Measurements from ENCODE around the gene ANKDD1A.

ANKDD1A gene

DNA sequence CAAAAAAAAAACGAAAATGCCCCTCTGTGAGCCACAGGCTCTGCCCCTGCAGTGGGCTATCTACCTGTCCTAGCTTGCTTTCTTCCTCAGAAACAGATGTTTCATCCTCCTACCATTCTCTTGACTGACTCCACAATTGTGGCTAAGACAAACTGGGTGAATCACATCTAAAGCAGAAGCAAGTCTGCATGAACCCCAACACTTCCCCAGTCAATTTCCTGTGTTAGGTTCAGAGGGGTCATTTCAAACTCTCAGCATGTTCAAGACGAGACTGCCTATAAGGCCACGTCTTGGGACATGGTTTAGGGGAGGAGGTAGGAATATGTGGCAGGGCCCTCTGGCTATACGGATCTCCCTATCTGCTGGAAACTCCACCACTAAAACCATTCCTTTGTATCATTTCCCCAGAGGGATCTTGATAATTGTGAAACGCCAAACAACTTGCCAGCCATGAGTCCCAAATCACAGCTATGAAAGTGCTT, 28.6 kb upstream of the ANKDD1A start:
- Mint-ChIP-seq H3K9me3 (no peaks in the 10 kb centered on the region), H3K4me1 (peaks cover 11% of the 10 kb centered on the region), H3K27ac (no peak overlapping the region), H3K36me3 (ENCODE audit: low read depth) (no peaks in the 10 kb centered on the region), H3K4me3 (no peak overlapping the region), H3K27me3 (ENCODE audit: low read depth) (peaks cover 3% of the 10 kb centered on the region)
- TF ChIP-seq, protein P1, sequence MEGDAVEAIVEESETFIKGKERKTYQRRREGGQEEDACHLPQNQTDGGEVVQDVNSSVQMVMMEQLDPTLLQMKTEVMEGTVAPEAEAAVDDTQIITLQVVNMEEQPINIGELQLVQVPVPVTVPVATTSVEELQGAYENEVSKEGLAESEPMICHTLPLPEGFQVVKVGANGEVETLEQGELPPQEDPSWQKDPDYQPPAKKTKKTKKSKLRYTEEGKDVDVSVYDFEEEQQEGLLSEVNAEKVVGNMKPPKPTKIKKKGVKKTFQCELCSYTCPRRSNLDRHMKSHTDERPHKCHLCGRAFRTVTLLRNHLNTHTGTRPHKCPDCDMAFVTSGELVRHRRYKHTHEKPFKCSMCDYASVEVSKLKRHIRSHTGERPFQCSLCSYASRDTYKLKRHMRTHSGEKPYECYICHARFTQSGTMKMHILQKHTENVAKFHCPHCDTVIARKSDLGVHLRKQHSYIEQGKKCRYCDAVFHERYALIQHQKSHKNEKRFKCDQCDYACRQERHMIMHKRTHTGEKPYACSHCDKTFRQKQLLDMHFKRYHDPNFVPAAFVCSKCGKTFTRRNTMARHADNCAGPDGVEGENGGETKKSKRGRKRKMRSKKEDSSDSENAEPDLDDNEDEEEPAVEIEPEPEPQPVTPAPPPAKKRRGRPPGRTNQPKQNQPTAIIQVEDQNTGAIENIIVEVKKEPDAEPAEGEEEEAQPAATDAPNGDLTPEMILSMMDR (IDR thresholded peaks at IDR 0.05; ENCODE audit: unreplicated experiment in 3 of 3) = no peak

DNA sequence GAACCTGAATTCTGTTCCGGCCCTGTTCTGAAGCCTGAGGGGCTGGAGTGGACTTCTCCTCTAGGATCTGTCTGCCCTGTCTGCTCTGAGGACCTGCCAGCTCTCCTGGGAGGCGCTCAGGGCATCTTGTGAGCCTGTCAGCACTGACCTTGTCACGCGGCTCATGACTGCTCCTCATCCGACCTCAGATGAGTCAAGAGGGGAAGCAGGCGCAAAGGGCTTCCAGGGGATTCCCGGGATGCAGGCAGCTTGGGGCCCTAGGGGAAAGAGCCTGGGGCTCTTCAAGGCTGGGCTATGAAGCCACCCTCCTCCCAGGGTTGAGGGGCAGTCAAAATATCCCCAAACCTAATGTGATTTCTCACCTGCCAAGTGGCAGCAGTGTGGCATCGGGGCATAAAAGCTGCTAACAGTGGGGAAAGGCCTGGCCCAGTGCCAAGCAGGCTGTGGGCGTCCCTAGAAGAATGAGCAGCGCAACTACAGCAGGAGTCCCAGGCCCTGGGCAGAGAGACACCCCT, 27.6 kb upstream of the ANKDD1A start:
- no peak overlapping the region for H3K27ac Mint-ChIP-seq
- no peaks in the 10 kb centered on the region for H3K36me3 Mint-ChIP-seq (ENCODE audit: low read depth)
- no peaks in the 10 kb centered on the region for H3K9me3 Mint-ChIP-seq
- H3K4me3 Mint-ChIP-seq = no peak overlapping the region
- H3K27me3 Mint-ChIP-seq (ENCODE audit: low read depth) = peaks cover 3% of the 10 kb centered on the region
- TF ChIP-seq, protein P1 (IDR thresholded peaks at IDR 0.05; ENCODE audit: unreplicated experiment in 3 of 3) = no peak
- H3K4me1 Mint-ChIP-seq = peaks cover 11% of the 10 kb centered on the region

DNA sequence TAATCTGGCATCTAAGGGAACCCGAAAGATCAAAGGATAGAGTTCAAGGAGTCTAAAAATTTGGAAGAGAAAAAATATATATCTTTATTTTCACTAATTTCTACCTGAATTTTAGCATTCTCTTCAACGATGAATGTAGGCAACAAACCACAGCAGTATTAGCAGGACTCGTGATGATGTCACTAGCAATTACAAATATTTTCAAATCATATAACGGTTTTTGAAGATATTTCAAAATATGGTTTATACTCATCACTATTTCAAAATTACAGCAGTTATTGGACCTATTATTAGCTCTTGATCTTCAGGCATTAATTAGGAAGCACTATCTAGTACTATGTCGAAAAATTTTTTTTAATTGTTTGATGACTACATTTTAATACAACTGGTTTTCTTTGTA, 27.0 kb upstream of the ANKDD1A start:
- no peaks in the 10 kb centered on the region for H3K36me3 Mint-ChIP-seq (ENCODE audit: low read depth)
- no peak overlapping the region for H3K27ac Mint-ChIP-seq
- H3K4me3 Mint-ChIP-seq = no peak overlapping the region
- H3K4me1 Mint-ChIP-seq = peaks cover 11% of the 10 kb centered on the region
- no peaks in the 10 kb centered on the region for H3K9me3 Mint-ChIP-seq
- TF ChIP-seq, protein P1 (IDR thresholded peaks at IDR 0.05; ENCODE audit: unreplicated experiment in 3 of 3) = no peak
- H3K27me3 Mint-ChIP-seq (ENCODE audit: low read depth) = peaks cover 3% of the 10 kb centered on the region

DNA sequence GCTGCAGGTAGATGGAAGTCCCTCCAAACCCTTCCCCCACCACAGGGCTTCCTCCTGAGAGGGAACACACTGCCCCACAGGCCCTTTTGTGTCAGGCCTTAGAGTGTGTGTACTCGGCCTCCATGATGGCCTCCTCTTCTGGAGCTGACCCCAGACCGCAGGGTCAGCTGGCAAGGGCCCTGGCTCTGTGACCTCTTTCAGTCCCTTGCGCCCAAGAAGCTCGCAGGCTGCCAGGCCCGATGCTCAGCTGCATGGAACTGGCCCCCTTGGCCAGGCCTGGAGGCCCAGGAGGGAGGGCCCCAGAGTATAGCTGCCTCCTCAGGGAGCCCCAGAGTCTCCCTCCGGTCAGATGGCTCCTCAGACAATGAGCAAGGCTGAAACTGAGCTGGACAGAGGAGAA, 23.4 kb upstream of the ANKDD1A start:
- Mint-ChIP-seq H3K27me3 (ENCODE audit: low read depth) (no peaks in the 10 kb centered on the region), H3K9me3 (no peaks in the 10 kb centered on the region), H3K36me3 (ENCODE audit: low read depth) (no peaks in the 10 kb centered on the region), H3K27ac (no peak overlapping the region), H3K4me1 (peaks cover 19% of the 10 kb centered on the region), H3K4me3 (no peak overlapping the region)
- TF ChIP-seq, protein P1 (IDR thresholded peaks at IDR 0.05; ENCODE audit: unreplicated experiment in 3 of 3) = no peak

DNA sequence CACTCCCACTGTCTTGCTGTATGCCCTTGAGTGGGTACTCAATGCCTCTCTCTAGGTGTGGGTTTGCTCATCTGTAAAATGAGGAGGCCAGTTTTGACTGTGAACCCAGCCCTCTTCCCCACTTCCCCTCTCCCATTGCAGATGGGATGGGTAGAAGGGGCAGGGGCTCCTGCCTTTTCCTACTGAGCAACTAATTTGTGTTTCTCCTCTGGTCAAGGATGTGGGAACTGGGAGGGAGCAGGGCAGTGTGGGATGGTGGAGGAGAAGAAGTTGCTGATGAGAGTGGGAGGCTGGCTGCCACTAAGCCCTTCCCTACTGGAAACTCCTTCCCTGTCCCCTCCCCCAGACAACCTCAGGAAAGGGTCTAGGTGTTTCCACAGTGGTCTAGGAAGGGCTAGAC, 20.1 kb upstream of the ANKDD1A start:
- peaks cover 38% of the 10 kb centered on the region for H3K4me1 Mint-ChIP-seq
- no peaks in the 10 kb centered on the region for H3K9me3 Mint-ChIP-seq
- H3K4me3 Mint-ChIP-seq = no peak overlapping the region
- H3K36me3 Mint-ChIP-seq (ENCODE audit: low read depth) = no peaks in the 10 kb centered on the region
- peak overlapping the region; percentile 56 to 98 (median 91) for H3K27ac Mint-ChIP-seq
- TF ChIP-seq, protein P1 (IDR thresholded peaks at IDR 0.05; ENCODE audit: unreplicated experiment in 3 of 3) = no peak
- no peaks in the 10 kb centered on the region for H3K27me3 Mint-ChIP-seq (ENCODE audit: low read depth)

DNA sequence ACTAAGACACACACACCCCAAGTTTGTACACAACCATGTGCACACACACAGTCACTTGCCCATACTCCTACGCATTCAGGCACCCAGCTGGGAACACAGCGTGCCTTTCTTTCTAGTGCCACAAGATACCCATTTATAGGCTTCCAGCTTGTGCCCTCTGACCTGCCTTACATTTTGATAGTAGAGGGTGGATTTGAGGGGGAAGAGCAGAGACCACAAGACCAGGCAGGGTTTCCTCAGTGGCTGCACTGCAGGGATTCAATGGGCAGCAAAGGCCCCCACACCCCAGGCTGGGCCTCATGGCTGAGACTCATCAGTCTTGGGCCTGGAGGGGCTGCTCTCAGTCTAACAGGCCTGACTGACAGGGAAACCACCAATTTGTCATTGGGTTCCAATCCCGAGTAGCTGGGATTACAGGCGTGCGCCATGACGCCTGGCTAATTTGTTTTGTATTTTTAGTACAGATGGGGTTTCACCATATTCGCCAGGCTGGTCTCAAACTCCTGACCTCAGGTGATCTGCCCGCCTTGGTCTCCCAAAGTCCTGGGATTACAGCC, 18.8 kb upstream of the ANKDD1A start:
- H3K4me3 Mint-ChIP-seq = peak overlapping the region in 2 of 3 experiments; percentile 19 to 26
- TF ChIP-seq, protein P1 (IDR thresholded peaks at IDR 0.05; ENCODE audit: unreplicated experiment in 3 of 3) = no peak
- H3K9me3 Mint-ChIP-seq = no peaks in the 10 kb centered on the region
- H3K4me1 Mint-ChIP-seq = peaks cover 44% of the 10 kb centered on the region
- no peaks in the 10 kb centered on the region for H3K27me3 Mint-ChIP-seq (ENCODE audit: low read depth)
- peak overlapping the region; percentile 56 to 98 (median 97) for H3K27ac Mint-ChIP-seq
- H3K36me3 Mint-ChIP-seq (ENCODE audit: low read depth) = no peaks in the 10 kb centered on the region
